Activated B cell treated with CpG ODN at 0.5 μM for 24 hours (primary cell): Measurements from ENCODE around the gene SDHD. TPM values are rescaled to one million over a fixed set of nuclear protein-coding genes. Genes with fewer than 3 reads are reported as not detected.

Experiments
- ATAC-seq: fragments of 200-7000 bp; cut with Tn5 transposase; one replicate; pipeline ENCODE4 v1.10.0; 2021; ENCODE audit warnings: low read depth, mild to moderate bottlenecking, moderate library complexity
- CTCF ChIA-PET: fragments of 350-600 bp; sonication (Branson Sonifier 250); formaldehyde crosslinking; loops from one replicate; lab custom pipeline; 2021; ENCODE audit warnings: antibody characterized with exemption; lab: Charles Lee
- POLR2A ChIA-PET: fragments of 350-600 bp; sonication (Branson Sonifier 250); formaldehyde crosslinking; loops from one replicate; lab custom pipeline; 2021; ENCODE audit warnings: antibody characterized with exemption; lab: Charles Lee
- DNase-seq: peaks from one replicate; pipeline ENCODE4 v3.0.0; 2022
- H3K27ac Mint-ChIP-seq: one replicate; pipeline ENCODE4 v1.8.0; 2020; ENCODE audit warnings: mixed read lengths
- H3K27me3 Mint-ChIP-seq: one replicate; pipeline ENCODE4 v1.8.0; 2021; ENCODE audit warnings: mixed read lengths
- H3K36me3 Mint-ChIP-seq: one replicate; pipeline ENCODE4 v1.8.0; 2021; ENCODE audit warnings: low read depth, mixed read lengths
- H3K4me1 Mint-ChIP-seq: one replicate; pipeline ENCODE4 v1.8.0; 2021; ENCODE audit warnings: mixed read lengths
- H3K4me3 Mint-ChIP-seq: one replicate; pipeline ENCODE4 v1.8.0; 2020; ENCODE audit warnings: mild to moderate bottlenecking, mixed read lengths
- H3K9me3 Mint-ChIP-seq: one replicate; pipeline ENCODE4 v1.8.0; 2020; ENCODE audit warnings: mixed read lengths
- intact Hi-C: fragments of 100-400 bp; cut with micrococcal nuclease; formaldehyde crosslinking; loops from one replicate; pipeline ENCODE4 v1.15.1; 2024
- total RNA-seq: library from RNA; stranded (reverse); gene quantifications from 2 replicates; pipeline ENCODE4 v1.2.3, GENCODE V29; 2022
- TF ChIP-seq, protein P1 (sequence below): fragments of 200-600 bp; IDR thresholded peaks from one replicate; pipeline ENCODE4 v1.8.0; 2022; ENCODE audit warnings: antibody characterized with exemption, mild to moderate bottlenecking

Gene SDHD
- 79.9 and 82.1 TPM in 2 replicates for total RNA-seq

DNA sequence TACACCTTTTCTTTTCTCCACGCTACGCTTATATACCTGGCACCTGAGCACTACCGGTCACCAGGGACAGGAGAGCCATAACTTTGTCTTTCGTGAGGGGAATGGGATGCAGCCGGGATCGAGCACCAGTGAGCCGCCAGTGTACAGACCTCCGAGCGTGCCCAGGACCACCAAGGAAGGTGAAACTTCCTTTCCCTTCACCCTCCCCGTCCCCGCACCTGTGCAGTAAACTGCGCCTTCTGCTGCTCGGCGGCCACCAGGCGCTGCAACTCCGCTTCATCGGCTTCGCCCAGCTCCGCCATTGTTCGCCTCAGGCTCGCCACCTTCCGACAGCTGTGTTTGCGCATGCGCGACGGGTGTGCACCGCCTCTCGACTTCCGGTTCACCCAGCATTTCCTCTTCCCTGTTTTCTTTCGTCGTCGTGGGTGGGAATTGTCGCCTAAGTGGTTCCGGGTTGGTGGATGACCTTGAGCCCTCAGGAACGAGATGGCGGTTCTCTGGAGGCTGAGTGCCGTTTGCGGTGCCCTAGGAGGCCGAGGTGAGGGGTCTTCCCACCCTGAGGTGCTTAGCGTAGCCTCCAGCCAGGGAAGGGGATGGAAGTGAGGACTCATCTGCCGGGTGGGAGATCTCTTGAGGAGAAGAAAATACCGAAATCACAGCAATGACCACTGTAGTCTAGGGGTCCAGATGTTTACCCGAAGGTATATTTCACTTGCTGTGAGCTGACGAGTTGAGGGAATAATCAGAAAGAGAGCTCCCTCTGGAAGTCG is at the start of gene SDHD, which contains the start of gene TIMM8B:
Gene SDHD, plus strand, starts transcription at position 452 of the 770 bp plus-strand sequence. Its CDS starts 35 bp downstream, at position 487.
Gene TIMM8B, minus strand, starts transcription at position 335 of the 770 bp plus-strand sequence. Its CDS starts 33 bp downstream, at position 302.
- peak within 1 kb of the TSS; percentile 97 for H3K27ac Mint-ChIP-seq
- no peaks in the 10 kb centered on the region for H3K9me3 Mint-ChIP-seq
- ATAC-seq (peak; percentile 88), DNase-seq (peak; percentile 88)
- no peaks in the 10 kb centered on the region for H3K27me3 Mint-ChIP-seq
- peaks cover 90% of the 10 kb centered on the region for H3K36me3 Mint-ChIP-seq
- intact Hi-C loops: loop anchor here (1.0 to 5.0 kb wide), 9 partner anchors 12 to 484 kb away; partner anchors contain the start of genes CFAP68, DLAT, FDXACB1 and NKAPD1
- H3K4me1 Mint-ChIP-seq: peaks cover 45% of the 10 kb centered on the region
- CTCF ChIA-PET: interaction anchor here (0.9 to 2.0 kb wide), 8 partner anchors 84 to 1203 kb away, joined by 3 to 5 read pairs (median 3); no protein-coding TSS in a partner anchor
- POLR2A ChIA-PET: interaction anchor here (0.6 to 2.0 kb wide), 15 partner anchors 9 to 1994 kb away, joined by 3 to 20 read pairs (median 4); partner anchors contain the start of genes ALG9, NKAPD1 and PIH1D2
- peak within 1 kb of the TSS; percentile 100 for H3K4me3 Mint-ChIP-seq
- TF ChIP-seq, protein P1, sequence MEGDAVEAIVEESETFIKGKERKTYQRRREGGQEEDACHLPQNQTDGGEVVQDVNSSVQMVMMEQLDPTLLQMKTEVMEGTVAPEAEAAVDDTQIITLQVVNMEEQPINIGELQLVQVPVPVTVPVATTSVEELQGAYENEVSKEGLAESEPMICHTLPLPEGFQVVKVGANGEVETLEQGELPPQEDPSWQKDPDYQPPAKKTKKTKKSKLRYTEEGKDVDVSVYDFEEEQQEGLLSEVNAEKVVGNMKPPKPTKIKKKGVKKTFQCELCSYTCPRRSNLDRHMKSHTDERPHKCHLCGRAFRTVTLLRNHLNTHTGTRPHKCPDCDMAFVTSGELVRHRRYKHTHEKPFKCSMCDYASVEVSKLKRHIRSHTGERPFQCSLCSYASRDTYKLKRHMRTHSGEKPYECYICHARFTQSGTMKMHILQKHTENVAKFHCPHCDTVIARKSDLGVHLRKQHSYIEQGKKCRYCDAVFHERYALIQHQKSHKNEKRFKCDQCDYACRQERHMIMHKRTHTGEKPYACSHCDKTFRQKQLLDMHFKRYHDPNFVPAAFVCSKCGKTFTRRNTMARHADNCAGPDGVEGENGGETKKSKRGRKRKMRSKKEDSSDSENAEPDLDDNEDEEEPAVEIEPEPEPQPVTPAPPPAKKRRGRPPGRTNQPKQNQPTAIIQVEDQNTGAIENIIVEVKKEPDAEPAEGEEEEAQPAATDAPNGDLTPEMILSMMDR: no peak

DNA sequence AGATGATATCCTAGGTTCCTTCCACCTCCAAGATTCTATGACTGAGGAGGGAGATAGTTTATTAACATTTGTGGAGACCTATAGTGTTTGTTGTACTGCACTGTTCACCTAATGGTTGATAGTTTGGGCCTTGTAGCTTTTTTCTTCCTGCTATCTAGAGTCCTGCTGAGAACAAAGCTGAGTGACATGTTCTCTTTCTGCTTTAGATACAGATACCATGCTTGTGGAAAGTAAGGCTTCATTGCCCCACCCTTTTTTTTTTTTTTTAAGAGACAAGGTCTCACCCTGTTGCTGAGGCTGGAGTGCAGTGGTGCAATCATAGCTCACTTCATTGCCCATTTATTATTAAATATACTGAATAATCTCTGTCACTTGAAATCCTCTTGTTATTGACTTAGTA is 49.1 kb upstream of the SDHD start:
- Mint-ChIP-seq H3K4me1 (peaks cover 2% of the 10 kb centered on the region), H3K9me3 (no peaks in the 10 kb centered on the region), H3K27ac (no peak overlapping the region), H3K4me3 (no peak overlapping the region), H3K27me3 (no peaks in the 10 kb centered on the region), H3K36me3 (peaks cover 63% of the 10 kb centered on the region)
- TF ChIP-seq, protein P1: no peak
- POLR2A ChIA-PET: no interaction called here
- DNase-seq (no peak), ATAC-seq (no peak)
- intact Hi-C loops: no loop called here
- CTCF ChIA-PET: no interaction called here

DNA sequence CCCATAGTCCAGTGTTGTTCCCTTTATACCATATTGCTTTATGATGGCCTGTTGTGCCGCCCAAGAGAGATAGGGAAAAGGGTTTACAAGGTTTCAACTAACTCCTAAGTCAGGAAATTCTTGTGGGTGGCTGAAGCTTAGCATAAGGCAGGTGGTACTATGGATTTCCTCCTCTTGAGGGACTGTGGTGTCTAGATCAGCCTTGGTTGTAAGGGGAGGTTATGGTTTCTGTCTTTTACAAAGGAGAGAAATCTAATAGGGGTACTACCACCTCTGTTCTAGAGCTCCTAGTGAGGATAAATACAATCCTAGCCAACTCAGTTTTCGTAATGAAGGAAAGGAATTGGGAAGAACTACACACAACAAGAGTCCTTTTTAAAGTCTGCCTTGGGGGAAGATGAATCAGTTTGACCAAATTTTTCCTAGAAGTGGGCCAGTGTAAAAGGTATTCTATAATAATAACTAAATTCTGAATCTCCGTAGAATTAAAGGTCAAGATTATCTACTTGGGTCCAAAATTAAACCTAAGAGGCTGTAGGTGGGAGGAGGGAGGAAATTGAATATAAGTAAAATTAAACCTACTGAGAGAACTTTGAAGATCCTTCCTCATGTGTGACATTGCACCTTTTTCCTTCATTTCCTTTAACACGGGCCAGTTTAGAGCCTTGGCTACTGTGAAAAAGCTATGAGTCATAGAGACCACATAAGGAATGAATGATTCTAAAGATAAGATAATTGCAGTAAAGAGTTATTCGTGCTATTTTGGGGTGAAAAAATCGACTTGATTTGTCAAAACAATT is 44.3 kb upstream of the SDHD start:
- Mint-ChIP-seq H3K4me3 (no peak overlapping the region), H3K4me1 (peaks cover 5% of the 10 kb centered on the region), H3K27ac (no peak overlapping the region), H3K36me3 (peaks cover 76% of the 10 kb centered on the region), H3K27me3 (no peaks in the 10 kb centered on the region), H3K9me3 (no peaks in the 10 kb centered on the region)
- ChIA-PET POLR2A (interaction anchor here (1.0 to 1.1 kb wide), 2 partner anchors 14 to 18 kb away, joined by 3 to 6 read pairs; partner anchors contain the start of gene DLAT), CTCF (no interaction called here)
- ATAC-seq (no peak), DNase-seq (no peak)
- TF ChIP-seq, protein P1: no peak
- intact Hi-C loops: no loop called here

DNA sequence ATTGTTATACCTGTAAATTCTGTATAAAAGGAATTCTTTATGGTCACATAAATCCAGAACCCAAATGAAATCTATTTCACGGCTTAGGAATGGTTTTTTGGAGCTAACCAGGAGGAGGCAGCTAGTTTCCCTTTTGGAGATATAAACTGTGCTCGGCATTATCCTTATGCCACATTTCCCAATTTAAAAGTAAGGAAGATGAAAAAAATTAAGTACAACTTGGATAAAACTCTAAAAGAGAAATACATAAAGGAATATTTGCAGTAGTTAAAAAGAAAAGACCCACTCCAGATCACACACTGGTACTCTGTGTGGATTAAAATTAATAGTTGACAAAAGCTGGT is 43.7 kb upstream of the SDHD start:
- Mint-ChIP-seq H3K9me3 (no peaks in the 10 kb centered on the region), H3K4me3 (no peak overlapping the region), H3K27me3 (no peaks in the 10 kb centered on the region), H3K27ac (no peak overlapping the region), H3K36me3 (peaks cover 72% of the 10 kb centered on the region), H3K4me1 (peaks cover 11% of the 10 kb centered on the region)
- DNase-seq (no peak), ATAC-seq (no peak)
- intact Hi-C loops: no loop called here
- ChIA-PET CTCF (no interaction called here), POLR2A (interaction anchor here (1.1 kb wide), 1 partner anchor 15 kb away, joined by 6 read pairs; no protein-coding TSS in a partner anchor)
- TF ChIP-seq, protein P1: no peak
